Astrocyte (in vitro differentiated cells and primary cell): ENCODE measurements around the gene MUS81. TPM values are rescaled to one million over a fixed set of nuclear protein-coding genes. Genes with fewer than 3 reads are reported as not detected.
A peak's percentile ranks its signal among the peaks of the same experiment; 100 is the strongest.

ENCODE experiments used
- DNase-seq: peaks from one replicate; pipeline ENCODE4 v3.0.0-alpha.2; 2010; ENCODE audit warnings: low read depth
- FAIRE-seq: peaks from 2 replicates; lab custom pipeline; 2011; peaks lifted over from hg19 to GRCh38; lab: Jason Lieb, UNC
- H2AFZ ChIP-seq: 2 replicates; pipeline ENCODE4 v1.6.0; 2012; ENCODE audit warnings: low read depth, low read length, inconsistent platforms
- H3K27ac ChIP-seq: 2 replicates; pipeline ENCODE4 v1.5.1; 2011; ENCODE audit warnings: low read depth, low read length, inconsistent platforms
- H3K27me3 ChIP-seq: 2 replicates; pipeline ENCODE4 v1.6.0; 2011; ENCODE audit warnings: low read length, inconsistent platforms; ENCODE audit not compliant: insufficient read depth
- H3K36me3 ChIP-seq: 2 replicates; pipeline ENCODE4 v1.5.1; 2011; ENCODE audit warnings: low read length, inconsistent platforms; ENCODE audit not compliant: insufficient read depth
- H3K4me1 ChIP-seq: 2 replicates; pipeline ENCODE4 v1.5.1; 2011; ENCODE audit warnings: low read length, inconsistent platforms; ENCODE audit not compliant: insufficient read depth
- H3K4me2 ChIP-seq: 2 replicates; pipeline ENCODE4 v1.6.0; 2012; ENCODE audit warnings: low read length, inconsistent platforms
- H3K4me3 ChIP-seq: 2 replicates; pipeline ENCODE4 v1.5.1; 2011; ENCODE audit warnings: low read depth, mild to moderate bottlenecking, low read length, inconsistent platforms; ENCODE audit not compliant: insufficient read depth
- H3K79me2 ChIP-seq: 2 replicates; pipeline ENCODE4 v1.6.0; 2012; ENCODE audit warnings: mild to moderate bottlenecking, low read length, inconsistent platforms; ENCODE audit not compliant: insufficient read depth
- H3K9ac ChIP-seq: 2 replicates; pipeline ENCODE4 v1.6.0; 2012; ENCODE audit warnings: mild to moderate bottlenecking, low read length, inconsistent platforms
- H3K9me3 ChIP-seq: 2 replicates; pipeline ENCODE4 v1.5.1; 2012; ENCODE audit warnings: low read depth, mild to moderate bottlenecking, low read length, inconsistent platforms; ENCODE audit not compliant: insufficient read depth
- H4K20me1 ChIP-seq: 2 replicates; pipeline ENCODE4 v1.6.0; 2012; ENCODE audit warnings: low read length, inconsistent platforms; ENCODE audit not compliant: insufficient read depth
- H3K27ac Mint-ChIP-seq: one replicate; pipeline ENCODE4 v1.8.0; 2021; ENCODE audit warnings: mild to moderate bottlenecking, mixed read lengths; ENCODE audit not compliant: unreplicated experiment
- H3K27me3 Mint-ChIP-seq: one replicate; pipeline ENCODE4 v1.8.0; 2021; ENCODE audit warnings: low read depth, mixed read lengths; ENCODE audit not compliant: unreplicated experiment
- H3K36me3 Mint-ChIP-seq: one replicate; pipeline ENCODE4 v1.8.0; 2021; ENCODE audit warnings: low read depth, mixed read lengths; ENCODE audit not compliant: unreplicated experiment
- H3K4me1 Mint-ChIP-seq: one replicate; pipeline ENCODE4 v1.8.0; 2021; ENCODE audit warnings: low read depth, mixed read lengths; ENCODE audit not compliant: unreplicated experiment
- H3K4me3 Mint-ChIP-seq: one replicate; pipeline ENCODE4 v1.8.0; 2021; ENCODE audit warnings: mild to moderate bottlenecking, moderate library complexity, mixed read lengths; ENCODE audit not compliant: unreplicated experiment
- H3K9me3 Mint-ChIP-seq: one replicate; pipeline ENCODE4 v1.8.0; 2021; ENCODE audit warnings: mild to moderate bottlenecking, mixed read lengths; ENCODE audit not compliant: unreplicated experiment
- CTCF ChIP-seq: IDR thresholded peaks from 2 replicates; pipeline ENCODE4 v1.5.1; 2011; ENCODE audit warnings: low read depth, mild to moderate bottlenecking, inconsistent platforms, low read length, moderate library complexity; ENCODE audit not compliant: insufficient read depth
- EZH2 ChIP-seq: IDR thresholded peaks from 2 replicates; pipeline ENCODE4 v1.6.1; 2012; ENCODE audit warnings: mild to moderate bottlenecking, low read length, inconsistent platforms; ENCODE audit not compliant: insufficient read depth
- total RNA-seq: library from RNA; stranded (reverse); gene quantifications from 2 replicates; pipeline ENCODE4 v1.2.1, GENCODE V29; 2021

The MUS81 gene
- total RNA-seq, 1 donor from 2014 or later, result 59.9 TPM

GRCh38 chr11:65817312-65817834, 42.9 kb upstream of the MUS81 start:
- no peaks in the 10 kb centered on the region for H3K9me3 ChIP-seq
- peak overlapping the region; percentile 89 for H2AFZ ChIP-seq
- no peaks in the 10 kb centered on the region for H3K4me1 ChIP-seq
- no peaks in the 10 kb centered on the region for H3K79me2 ChIP-seq
- no peak for FAIRE-seq
- peaks cover 5% of the 10 kb centered on the region for H3K27me3 ChIP-seq
- peak overlapping the region; percentile 69 for H3K4me3 ChIP-seq
- peak overlapping the region; percentile 91 for H3K4me2 ChIP-seq
- H3K27me3 Mint-ChIP-seq, result peaks cover 11% of the 10 kb centered on the region
- no peak for DNase-seq
- H3K27ac ChIP-seq, result no peak overlapping the region
- no peaks in the 10 kb centered on the region for H3K4me1 Mint-ChIP-seq
- no peak for TF ChIP-seq CTCF
- TF ChIP-seq EZH2, result no peak
- no peaks in the 10 kb centered on the region for H3K9me3 Mint-ChIP-seq
- H3K27ac Mint-ChIP-seq, result peak overlapping the region; percentile 53
- no peaks in the 10 kb centered on the region for H3K36me3 ChIP-seq
- H4K20me1 ChIP-seq, result no peaks in the 10 kb centered on the region
- peak overlapping the region; percentile 76 for H3K9ac ChIP-seq
- peak overlapping the region; percentile 88 for H3K4me3 Mint-ChIP-seq
- no peaks in the 10 kb centered on the region for H3K36me3 Mint-ChIP-seq

GRCh38 chr11:65817835-65818680, 42.2 kb upstream of the MUS81 start:
- peak overlapping the region; percentile 53 for H3K27ac Mint-ChIP-seq
- H3K36me3 ChIP-seq, result no peaks in the 10 kb centered on the region
- peaks cover 3% of the 10 kb centered on the region for H3K27me3 ChIP-seq
- H3K36me3 Mint-ChIP-seq, result no peaks in the 10 kb centered on the region
- peak overlapping the region; percentile 91 for H3K4me2 ChIP-seq
- H4K20me1 ChIP-seq, result no peaks in the 10 kb centered on the region
- no peaks in the 10 kb centered on the region for H3K4me1 ChIP-seq
- H3K9me3 Mint-ChIP-seq, result no peaks in the 10 kb centered on the region
- H3K4me3 Mint-ChIP-seq, result peak overlapping the region; percentile 88
- H3K9ac ChIP-seq, result peak overlapping the region; percentile 76
- H3K79me2 ChIP-seq, result no peaks in the 10 kb centered on the region
- H3K9me3 ChIP-seq, result no peaks in the 10 kb centered on the region
- TF ChIP-seq EZH2 (no peak), CTCF (peak; percentile 81)
- H3K27me3 Mint-ChIP-seq, result peaks cover 11% of the 10 kb centered on the region
- H3K4me1 Mint-ChIP-seq, result no peaks in the 10 kb centered on the region
- H3K4me3 ChIP-seq, result peak overlapping the region; percentile 69
- DNase-seq (peak; percentile 48), FAIRE-seq (no peak)
- H3K27ac ChIP-seq, result no peak overlapping the region
- peak overlapping the region; percentile 89 for H2AFZ ChIP-seq
